RWPE1 (cell line): ENCODE data around the gene NEK3.
"Not testable (repeated sequence)": the region's sequence is repeated elsewhere in the genome, so short reads cannot be mapped to it uniquely, and the experiment has no call there.

ENCODE experiments used
- CTCF ChIA-PET: fragments of 350-600 bp; sonication (Branson Sonifier 250); formaldehyde crosslinking; extraction: SDS; loops from one replicate; lab custom pipeline; 2021; lab: Yijun Ruan, JAX
- POLR2A ChIA-PET: fragments of 400-600 bp; formaldehyde crosslinking; extraction: SDS; loops from one replicate; lab custom pipeline; 2020; ENCODE audit warnings: antibody characterized with exemption; ENCODE audit not compliant: low non-redundant PET; lab: Yijun Ruan, JAX
- DNase-seq: peaks from one replicate; pipeline ENCODE4 v3.0.0; 2012; ENCODE audit warnings: low spot score
- H3K27ac ChIP-seq: fragments of 450-650 bp; 2 replicates; pipeline ENCODE4 v1.5.1; 2017
- CTCF ChIP-seq: fragments of 450-650 bp; conservative IDR thresholded peaks from 2 replicates; pipeline ENCODE4 v1.5.1; 2017; ENCODE audit warnings: low read depth, mild to moderate bottlenecking

Gene NEK3

GRCh38 chr13:52109116-52109670, 50.2 kb downstream of the NEK3 start:
- no peak for DNase-seq
- POLR2A ChIA-PET, result no interaction called here

GRCh38 chr13:52105841-52106240, 53.6 kb downstream of the NEK3 start:
- no peak for TF ChIP-seq CTCF
- no peak for DNase-seq
- CTCF ChIA-PET, result interaction anchor here (0.6 to 0.7 kb wide), 2 partner anchors 15 to 128 kb away, joined by 3 to 6 read pairs; no protein-coding TSS in a partner anchor
- POLR2A ChIA-PET, result no interaction called here
- no peak overlapping the region for H3K27ac ChIP-seq

More at GRCh38 chr13:52109116-52109670, 50.2 kb downstream of the NEK3 start:
- TF ChIP-seq CTCF, result no peak
- CTCF ChIA-PET, result no interaction called here
- no peak overlapping the region for H3K27ac ChIP-seq

- CTCF ChIA-PET, result interaction anchor here (0.6 to 0.7 kb wide), 2 partner anchors 21 to 299 kb away, joined by 3 read pairs; no protein-coding TSS in a partner anchor
- DNase-seq, result no peak
- POLR2A ChIA-PET, result no interaction called here
- TF ChIP-seq CTCF, result no peak
- no peak overlapping the region for H3K27ac ChIP-seq
These were observed 54.8 kb downstream of the NEK3 start for GRCh38 chr13:52104624-52105023.

GRCh38 chr13:52103386-52103785, 56.0 kb downstream of the NEK3 start:
- H3K27ac ChIP-seq, result no peak overlapping the region
- ChIA-PET CTCF (no interaction called here), POLR2A (no interaction called here)
- no peak for TF ChIP-seq CTCF
- no peak for DNase-seq

- DNase-seq, H3K27ac ChIP-seq, POLR2A ChIA-PET: not testable (repeated sequence)
- CTCF ChIA-PET, result interaction anchor here (0.6 kb wide), 1 partner anchor 12 kb away, joined by 4 read pairs; no protein-coding TSS in a partner anchor
These were observed 57.0 kb downstream of the NEK3 start for GRCh38 chr13:52102423-52102822.

- no peak for TF ChIP-seq CTCF
- CTCF ChIA-PET, result no interaction called here
- no peak for DNase-seq
- POLR2A ChIA-PET, result no interaction called here
- no peak overlapping the region for H3K27ac ChIP-seq
These were observed 62.2 kb downstream of the NEK3 start for GRCh38 chr13:52097197-52097596.

- ChIA-PET CTCF (no interaction called here), POLR2A (no interaction called here)
- TF ChIP-seq CTCF, result no peak
- no peak for DNase-seq
- no peak overlapping the region for H3K27ac ChIP-seq
These were observed 62.6 kb downstream of the NEK3 start for GRCh38 chr13:52096748-52097147.
